Suprapubic skin (tissue), 4 donors: ENCODE results near the gene PLLP. TPM values are rescaled to one million over a fixed set of nuclear protein-coding genes. Genes with fewer than 3 reads are reported as not detected.

ENCODE experiments used
- DNase-seq, 2 donors: peaks; one replicate each; pipeline ENCODE4 v3.0.0-alpha.2; 2019; ENCODE audit warnings: low spot score in 2 of 2
- H3K27ac ChIP-seq: fragments of 200-600 bp; sonication (generic); one replicate; pipeline ENCODE4 v1.5.1; 2019
- H3K27me3 ChIP-seq: fragments of 200-600 bp; sonication (generic); one replicate; pipeline ENCODE4 v1.5.1; 2019
- H3K36me3 ChIP-seq: fragments of 200-600 bp; sonication (generic); one replicate; pipeline ENCODE4 v1.5.1; 2019
- H3K4me1 ChIP-seq: fragments of 200-600 bp; sonication (generic); one replicate; pipeline ENCODE4 v1.5.1; 2019
- H3K4me3 ChIP-seq: fragments of 200-600 bp; sonication (generic); one replicate; pipeline ENCODE4 v1.5.1; 2019; ENCODE audit warnings: mild to moderate bottlenecking
- H3K9me3 ChIP-seq: fragments of 200-600 bp; sonication (generic); one replicate; pipeline ENCODE4 v1.5.1; 2019
- CTCF ChIP-seq, 2 donors: fragments of 200-600 bp in 1 of 2; fragments of 450-650 bp in 1 of 2; sonication (generic) in 1 of 2; IDR thresholded peaks; one replicate each; pipeline ENCODE4 v1.5.1; 2016 to 2019; ENCODE audit warnings: antibody characterized with exemption in 2 of 2, mild to moderate bottlenecking in 1 of 2, moderate library complexity in 1 of 2
- EP300 ChIP-seq: sonication (generic); formaldehyde crosslinking; IDR thresholded peaks from one replicate; pipeline ENCODE4 v1.6.1; 2017; ENCODE audit warnings: antibody characterized with exemption
- POLR2A ChIP-seq, 2 donors: fragments of 450-650 bp; IDR thresholded peaks; one replicate each; pipeline ENCODE4 v1.6.1; 2017; ENCODE audit warnings: antibody characterized with exemption in 2 of 2, mild to moderate bottlenecking in 2 of 2, moderate library complexity in 2 of 2
- POLR2AphosphoS5 ChIP-seq, 3 donors: sonication (generic); formaldehyde crosslinking; IDR thresholded peaks; one replicate each; pipeline ENCODE4 v1.6.1; 2017; ENCODE audit warnings: antibody characterized with exemption in 3 of 3
- WGBS: methylation state at CpG from one replicate; pipeline ENCODE4 v1.1.5; 2018; 5-methylcytosine and 5-hydroxymethylcytosine counted together
- total RNA-seq, 4 donors: library from RNA; depleted of rRNA; stranded (reverse); fragments of >200 nt; gene quantifications; one replicate each; pipeline ENCODE4 v1.1.0, GENCODE V29; 2016

Gene PLLP
- total RNA-seq, 4 donors from 2014 or later: 34.7 to 215 (median 205) TPM

- Histone ChIP-seq H3K4me3 (no peak overlapping the region), H3K36me3 (peaks cover 84% of the 10 kb centered on the region), H3K27ac (no peak overlapping the region), H3K9me3 (no peaks in the 10 kb centered on the region), H3K4me1 (peaks cover 4% of the 10 kb centered on the region), H3K27me3 (no peaks in the 10 kb centered on the region)
- no peak for DNase-seq
- TF ChIP-seq EP300 (no peak), CTCF (IDR thresholded peaks at IDR 0.05) (no peak), POLR2A (IDR thresholded peaks at IDR 0.05) (no peak), POLR2AphosphoS5 (IDR thresholded peaks at IDR 0.05) (no peak)
These were observed 48.5 kb downstream of the PLLP start for GRCh38 chr16:57236022-57236350.

DNA sequence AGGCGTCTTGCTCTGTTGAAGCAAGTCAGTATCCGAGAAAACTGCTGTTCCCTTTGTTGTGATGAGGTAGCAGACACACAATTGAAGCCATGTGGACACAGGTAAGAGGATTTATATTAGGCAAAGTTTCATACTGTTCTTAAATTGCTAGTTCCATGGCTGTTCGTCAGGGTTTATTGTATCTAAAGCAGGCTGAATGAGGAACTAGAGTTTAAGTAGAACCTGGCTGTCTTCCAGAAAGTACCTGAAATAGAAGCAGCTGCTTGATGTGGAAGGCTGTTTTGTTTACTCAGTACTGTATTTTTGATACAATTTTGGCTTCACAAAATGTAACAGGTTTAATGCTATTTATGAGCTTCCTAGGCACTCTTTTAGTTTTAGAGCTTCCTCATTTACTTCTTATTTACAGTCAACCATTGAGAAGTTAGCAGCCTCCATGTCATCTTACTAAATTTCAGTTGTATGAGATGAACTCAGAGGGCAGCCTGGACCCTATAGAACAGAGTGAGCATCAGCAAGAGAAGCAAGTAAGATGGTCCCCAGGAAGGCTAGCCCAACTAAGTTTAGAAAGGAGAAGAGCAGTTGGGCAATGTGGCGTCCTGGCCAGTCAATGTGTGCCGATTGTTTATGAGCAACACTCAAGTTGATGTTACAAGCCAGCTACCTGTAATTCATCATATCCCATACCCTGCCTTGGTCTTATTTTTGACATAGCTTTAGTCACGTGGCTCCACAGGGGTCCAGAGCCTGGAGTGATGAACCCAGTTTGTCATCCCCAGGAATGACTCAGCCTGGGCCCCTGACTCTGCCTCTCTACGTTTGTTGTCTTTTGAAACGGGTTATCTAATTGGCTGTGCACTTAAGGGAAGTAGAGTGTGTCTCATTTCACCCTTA, 49.1 kb downstream of the PLLP start:
- Histone ChIP-seq H3K36me3 (peaks cover 90% of the 10 kb centered on the region), H3K9me3 (no peaks in the 10 kb centered on the region), H3K4me1 (peaks cover 4% of the 10 kb centered on the region), H3K27me3 (no peaks in the 10 kb centered on the region), H3K27ac (no peak overlapping the region), H3K4me3 (no peak overlapping the region)
- no peak for DNase-seq
- WGBS: 75% methylated on average over 8 of the region's 8 CpGs
- no peak for TF ChIP-seq EP300
- TF ChIP-seq POLR2AphosphoS5 (IDR thresholded peaks at IDR 0.05): no peak
- TF ChIP-seq CTCF (IDR thresholded peaks at IDR 0.05): no peak
- TF ChIP-seq POLR2A (IDR thresholded peaks at IDR 0.05): no peak

- no peak for TF ChIP-seq EP300
- no peak for TF ChIP-seq POLR2A (IDR thresholded peaks at IDR 0.05)
- no peak for TF ChIP-seq CTCF (IDR thresholded peaks at IDR 0.05)
- no peak for TF ChIP-seq POLR2AphosphoS5 (IDR thresholded peaks at IDR 0.05)
- Histone ChIP-seq H3K9me3 (no peaks in the 10 kb centered on the region), H3K27ac (no peak overlapping the region), H3K36me3 (peaks cover 96% of the 10 kb centered on the region), H3K4me1 (peaks cover 4% of the 10 kb centered on the region), H3K27me3 (no peaks in the 10 kb centered on the region), H3K4me3 (no peak overlapping the region)
- no peak for DNase-seq
These were observed 49.8 kb downstream of the PLLP start for GRCh38 chr16:57234707-57235092.

DNA sequence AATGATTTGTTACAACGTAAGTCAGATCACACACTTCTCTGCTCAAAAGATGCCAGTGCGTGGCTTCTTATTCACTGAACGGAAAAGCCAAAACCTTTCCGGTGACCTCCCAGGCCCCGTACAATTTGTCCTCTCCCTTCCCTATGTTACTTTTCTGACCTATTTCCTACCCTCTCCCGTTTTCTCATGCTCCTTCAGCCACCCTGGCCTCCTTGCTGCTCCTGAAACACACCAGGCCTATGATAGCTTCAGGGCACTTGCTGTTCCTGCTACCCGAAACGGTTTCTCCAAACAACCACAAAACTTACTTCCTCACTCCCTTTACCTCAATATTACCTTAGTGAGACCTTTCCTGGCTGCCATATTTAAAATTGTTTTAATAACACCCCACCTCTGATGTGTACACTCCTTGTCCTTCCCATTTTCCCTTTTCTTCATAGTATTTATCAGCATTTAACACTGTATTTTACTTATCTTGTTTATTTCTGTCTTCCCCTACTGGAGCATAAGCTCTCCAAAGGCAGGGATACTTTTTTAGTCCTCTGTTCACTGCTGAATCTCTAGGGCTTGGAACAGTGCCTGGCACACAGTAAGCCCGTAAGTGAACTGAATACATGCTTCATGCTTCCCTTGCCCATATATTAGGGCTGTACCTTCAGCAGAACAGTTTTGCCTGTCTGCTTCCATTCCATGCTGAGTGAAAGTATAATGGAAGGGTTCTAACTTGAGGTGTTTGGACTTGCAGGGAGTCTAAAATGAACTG, 50.3 kb downstream of the PLLP start:
- Histone ChIP-seq H3K27me3 (no peaks in the 10 kb centered on the region), H3K36me3 (peaks cover 100% of the 10 kb centered on the region), H3K9me3 (no peaks in the 10 kb centered on the region), H3K4me1 (peaks cover 4% of the 10 kb centered on the region), H3K4me3 (no peak overlapping the region), H3K27ac (no peak overlapping the region)
- 90% methylated on average over 9 of the region's 9 CpGs for WGBS
- no peak for TF ChIP-seq CTCF (IDR thresholded peaks at IDR 0.05)
- no peak for TF ChIP-seq POLR2A (IDR thresholded peaks at IDR 0.05)
- TF ChIP-seq EP300: no peak
- no peak for TF ChIP-seq POLR2AphosphoS5 (IDR thresholded peaks at IDR 0.05)
- DNase-seq: no peak

DNA sequence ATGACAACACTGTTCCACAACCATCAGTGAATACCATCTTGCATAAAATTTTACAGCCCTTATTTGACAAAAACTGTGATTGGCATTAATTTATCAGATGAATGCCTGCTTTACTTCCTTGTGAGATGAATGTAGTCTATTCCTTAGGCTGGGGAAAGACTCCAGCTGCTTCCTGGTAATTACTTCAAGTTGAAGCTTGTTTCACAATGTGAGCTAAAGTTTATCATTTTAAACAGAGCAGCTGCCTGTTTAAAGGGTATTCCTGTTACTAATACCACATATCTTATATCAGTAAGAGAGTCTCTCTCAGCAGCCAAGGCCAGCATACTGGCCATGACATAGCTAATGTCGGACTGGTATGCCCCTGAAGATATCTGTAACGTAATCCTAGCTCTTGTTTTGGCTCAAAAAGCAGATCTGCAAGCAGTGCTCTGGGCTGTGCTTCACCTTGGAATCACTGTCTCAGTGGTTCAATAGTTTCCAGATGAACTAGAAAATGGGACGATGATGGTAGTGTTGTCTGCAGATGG, 52.6 kb downstream of the PLLP start:
- Histone ChIP-seq H3K27me3 (no peaks in the 10 kb centered on the region), H3K27ac (no peak overlapping the region), H3K4me1 (peaks cover 4% of the 10 kb centered on the region), H3K9me3 (no peaks in the 10 kb centered on the region), H3K36me3 (peaks cover 98% of the 10 kb centered on the region), H3K4me3 (no peak overlapping the region)
- TF ChIP-seq EP300: no peak
- TF ChIP-seq CTCF (IDR thresholded peaks at IDR 0.05): no peak
- TF ChIP-seq POLR2A (IDR thresholded peaks at IDR 0.05): no peak
- TF ChIP-seq POLR2AphosphoS5 (IDR thresholded peaks at IDR 0.05): no peak
- 49% methylated on average over 3 of the region's 3 CpGs for WGBS
- DNase-seq: no peak
